GM18907 (cell line): Measurements from ENCODE around the gene ADGRL4.

Experiments
- ATAC-seq: cut with Tn5 transposase; IDR thresholded peaks from one replicate; pipeline ENCODE4 v1.9.1; 2021; ENCODE audit warnings: mild to moderate bottlenecking, moderate library complexity; ENCODE audit not compliant: unreplicated experiment

Gene ADGRL4

DNA sequence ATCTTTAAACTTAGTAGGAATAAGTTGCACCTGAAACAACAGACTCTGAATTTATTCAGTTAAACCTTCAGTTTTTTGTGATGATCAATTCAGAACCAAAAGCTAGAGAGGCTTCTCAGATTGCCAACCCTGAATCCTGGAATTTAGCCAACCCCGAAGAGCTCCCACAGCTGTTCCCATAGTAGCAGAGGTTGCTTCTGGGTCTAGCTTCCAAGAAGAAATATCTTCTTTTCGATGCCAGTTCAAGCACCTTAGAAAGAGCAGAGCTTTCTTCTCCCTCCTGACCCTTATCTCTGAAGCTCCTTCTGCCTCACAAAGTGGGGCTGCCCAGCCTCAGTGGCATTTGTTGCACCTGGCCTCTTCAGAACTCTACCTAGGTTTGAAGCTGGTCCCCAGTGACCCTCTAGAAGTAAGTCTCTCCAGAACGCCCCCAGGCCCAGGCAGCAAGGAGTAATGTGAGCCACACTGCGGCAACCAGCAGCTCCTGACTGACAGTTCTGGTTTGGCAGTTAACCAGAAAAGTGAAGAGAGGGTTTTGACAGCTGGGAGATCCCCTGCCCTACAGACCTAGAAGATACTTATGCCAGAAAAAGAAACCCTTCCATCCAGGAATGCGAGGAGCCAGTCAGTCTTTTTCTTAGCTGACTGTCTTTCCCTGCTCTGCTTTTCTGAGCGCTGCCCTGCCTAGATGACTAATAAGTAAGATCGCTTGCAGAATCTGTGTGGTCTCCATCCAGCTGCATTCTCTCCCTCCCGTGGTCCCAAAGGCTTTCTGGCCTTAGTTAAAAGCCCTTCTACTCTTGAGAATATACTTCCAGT is 165.9 kb downstream of the ADGRL4 start:
- no peak for ATAC-seq
